Stimulated activated naive CD8-positive, alpha-beta T cell treated with anti-CD3 and anti-CD28 coated beads, Interleukin-15, Interleukin-2, amounts not matched to agents 100 ng/mL and 50 ng/mL, for 24 hours (primary cell): ENCODE data around the gene NECTIN4.
A peak's percentile ranks its signal among the peaks of the same experiment; 100 is the strongest.

Experiments
- H3K27ac Mint-ChIP-seq: one replicate; pipeline ENCODE4 v1.8.0; 2021; ENCODE audit warnings: mild to moderate bottlenecking, mixed read lengths
- H3K27me3 Mint-ChIP-seq: one replicate; pipeline ENCODE4 v1.8.0; 2021; ENCODE audit warnings: mixed read lengths
- H3K36me3 Mint-ChIP-seq: one replicate; pipeline ENCODE4 v1.8.0; 2021; ENCODE audit warnings: low read depth, mixed read lengths
- H3K4me1 Mint-ChIP-seq: one replicate; pipeline ENCODE4 v1.8.0; 2021; ENCODE audit warnings: low read depth, mixed read lengths
- H3K4me3 Mint-ChIP-seq: one replicate; pipeline ENCODE4 v1.8.0; 2021; ENCODE audit warnings: mild to moderate bottlenecking, mixed read lengths
- H3K9me3 Mint-ChIP-seq: one replicate; pipeline ENCODE4 v1.8.0; 2021; ENCODE audit warnings: mixed read lengths

NECTIN4 gene

GRCh38 chr1:161094481-161094880, 5.1 kb upstream of the NECTIN4 start:
- Mint-ChIP-seq H3K4me3 (no peak overlapping the region), H3K27me3 (no peaks in the 10 kb centered on the region), H3K36me3 (peaks cover under 1% of the 10 kb centered on the region), H3K4me1 (peaks cover 74% of the 10 kb centered on the region), H3K9me3 (no peaks in the 10 kb centered on the region), H3K27ac (no peak overlapping the region)

- Mint-ChIP-seq H3K4me3 (peak overlapping the region; percentile 21), H3K27me3 (no peaks in the 10 kb centered on the region), H3K4me1 (peaks cover 61% of the 10 kb centered on the region), H3K9me3 (no peaks in the 10 kb centered on the region), H3K36me3 (no peaks in the 10 kb centered on the region), H3K27ac (peak overlapping the region; percentile 16)
Observed at GRCh38 chr1:161092621-161093028, 3.3 kb upstream of the NECTIN4 start.

DNA sequence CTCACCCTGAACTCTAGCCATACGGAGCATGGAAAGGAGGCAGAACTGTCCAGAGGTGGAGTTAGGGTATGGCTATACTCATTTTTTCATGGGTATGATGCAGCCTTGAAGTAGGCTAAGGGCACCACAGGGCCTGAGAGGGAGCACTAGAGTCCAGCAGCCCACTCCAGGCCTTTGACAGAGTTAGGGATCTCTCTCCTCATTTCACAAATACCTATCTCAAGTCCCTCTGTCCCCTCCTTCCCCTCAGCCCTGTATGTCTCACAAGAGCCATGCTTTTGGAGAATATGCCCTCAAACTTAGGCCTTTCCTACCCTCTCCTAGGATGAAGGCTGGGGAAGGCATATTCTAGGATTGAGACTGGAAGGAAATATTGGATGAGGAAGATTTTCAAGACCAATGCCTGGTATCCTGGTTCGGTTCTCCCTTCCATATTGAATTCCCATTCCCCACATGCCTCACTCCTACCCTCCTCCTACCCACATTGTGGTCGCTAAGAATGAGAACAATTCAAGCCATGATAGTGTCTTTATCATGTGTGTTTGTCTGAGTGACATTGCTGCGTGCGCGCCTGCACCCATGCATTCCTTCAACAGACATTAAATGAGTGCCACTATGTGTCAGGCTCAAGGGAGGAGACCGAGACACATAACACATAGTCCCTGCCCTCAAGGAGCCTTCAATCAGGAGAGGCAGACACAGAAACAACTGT, 2.6 kb upstream of the NECTIN4 start:
- H3K9me3 Mint-ChIP-seq: no peaks in the 10 kb centered on the region
- H3K27ac Mint-ChIP-seq: no peak overlapping the region
- no peak overlapping the region for H3K4me3 Mint-ChIP-seq
- no peaks in the 10 kb centered on the region for H3K27me3 Mint-ChIP-seq
- H3K4me1 Mint-ChIP-seq: peaks cover 54% of the 10 kb centered on the region
- no peaks in the 10 kb centered on the region for H3K36me3 Mint-ChIP-seq

DNA sequence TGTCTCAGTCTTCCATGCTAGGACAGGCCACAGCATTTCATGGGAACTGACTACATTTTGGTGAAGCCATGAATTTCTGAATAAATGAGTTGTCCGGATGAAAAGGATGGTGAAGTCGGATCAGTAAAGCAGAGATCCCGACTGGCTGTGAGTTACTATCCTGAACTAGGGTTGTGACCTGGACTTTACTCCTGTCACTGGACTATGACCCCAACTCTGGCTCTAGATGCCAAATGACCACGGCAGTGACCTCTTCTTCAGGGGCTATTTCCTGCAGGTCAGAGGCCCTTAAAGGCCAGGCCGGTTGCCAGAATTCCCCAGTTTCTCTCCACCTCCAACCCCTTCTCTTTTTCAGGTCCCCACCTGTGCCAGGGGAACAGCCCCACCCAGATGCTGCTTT, 1.7 kb upstream of the NECTIN4 start:
- peaks cover 45% of the 10 kb centered on the region for H3K4me1 Mint-ChIP-seq
- H3K4me3 Mint-ChIP-seq: no peak overlapping the region
- H3K27ac Mint-ChIP-seq: peak overlapping the region; percentile 7
- H3K27me3 Mint-ChIP-seq: no peaks in the 10 kb centered on the region
- H3K9me3 Mint-ChIP-seq: no peaks in the 10 kb centered on the region
- no peaks in the 10 kb centered on the region for H3K36me3 Mint-ChIP-seq

GRCh38 chr1:161090617-161091016, 1.3 kb upstream of the NECTIN4 start:
- H3K27me3 Mint-ChIP-seq: no peaks in the 10 kb centered on the region
- no peaks in the 10 kb centered on the region for H3K36me3 Mint-ChIP-seq
- peak overlapping the region; percentile 7 for H3K27ac Mint-ChIP-seq
- peaks cover 41% of the 10 kb centered on the region for H3K4me1 Mint-ChIP-seq
- no peak overlapping the region for H3K4me3 Mint-ChIP-seq
- no peaks in the 10 kb centered on the region for H3K9me3 Mint-ChIP-seq

DNA sequence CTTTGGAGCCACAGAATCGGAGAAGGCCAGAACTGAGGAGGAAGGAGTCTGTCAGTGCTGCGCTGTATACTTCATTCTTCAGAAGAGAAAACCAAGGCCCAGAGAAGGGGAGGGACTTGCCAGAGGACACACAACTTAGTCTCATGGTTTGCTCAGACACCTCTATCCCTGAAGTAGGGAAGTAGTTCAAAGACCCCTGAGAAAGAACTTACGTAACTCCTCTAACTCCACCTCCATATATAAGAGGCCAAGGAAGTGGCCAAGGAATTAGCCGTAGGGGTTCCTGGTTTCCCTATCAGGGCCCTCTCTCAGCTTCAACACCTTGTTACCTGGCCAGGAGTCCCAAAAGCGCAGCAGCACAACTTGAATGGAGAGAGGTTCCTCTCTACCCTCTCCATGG, 580 bp upstream of the NECTIN4 start:
- Mint-ChIP-seq H3K4me3 (no peak overlapping the region), H3K27me3 (no peaks in the 10 kb centered on the region), H3K36me3 (no peaks in the 10 kb centered on the region), H3K4me1 (peaks cover 40% of the 10 kb centered on the region), H3K9me3 (no peaks in the 10 kb centered on the region), H3K27ac (no peak overlapping the region)

DNA sequence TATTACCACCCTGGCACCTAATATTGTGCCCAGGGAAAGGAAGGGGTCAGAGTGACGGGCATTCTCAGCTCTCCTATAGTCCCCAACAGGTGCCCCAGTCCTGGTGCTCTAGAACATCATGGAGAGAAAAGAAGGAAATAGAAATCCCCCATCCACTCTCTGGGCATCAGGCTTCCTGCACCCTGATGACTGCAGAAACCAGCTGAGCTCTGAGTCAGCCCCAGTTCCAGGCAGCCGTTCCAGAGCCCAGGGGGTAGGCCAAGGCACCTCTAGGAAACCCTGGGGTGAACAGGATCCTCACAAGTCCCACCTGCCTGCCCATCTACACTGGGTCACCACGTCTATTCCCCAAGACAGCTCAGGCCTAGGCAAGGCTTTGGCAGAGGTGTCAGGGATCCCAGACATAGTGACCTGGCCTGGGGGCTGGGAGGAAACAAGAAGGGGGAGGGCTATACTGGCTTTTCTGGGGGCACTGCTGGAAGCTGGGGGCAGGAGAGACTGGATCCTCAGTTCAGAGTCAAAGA, 709 bp downstream of the NECTIN4 start:
- no peaks in the 10 kb centered on the region for H3K27me3 Mint-ChIP-seq
- no peaks in the 10 kb centered on the region for H3K36me3 Mint-ChIP-seq
- H3K4me3 Mint-ChIP-seq: no peak overlapping the region
- no peak overlapping the region for H3K27ac Mint-ChIP-seq
- H3K9me3 Mint-ChIP-seq: no peaks in the 10 kb centered on the region
- H3K4me1 Mint-ChIP-seq: peaks cover 36% of the 10 kb centered on the region

GRCh38 chr1:161086457-161086856, 2.9 kb downstream of the NECTIN4 start:
- Mint-ChIP-seq H3K4me1 (peaks cover 14% of the 10 kb centered on the region), H3K27me3 (no peaks in the 10 kb centered on the region), H3K9me3 (no peaks in the 10 kb centered on the region), H3K4me3 (no peak overlapping the region), H3K36me3 (no peaks in the 10 kb centered on the region), H3K27ac (no peak overlapping the region)

GRCh38 chr1:161085165-161085564, 4.2 kb downstream of the NECTIN4 start:
- peaks cover 8% of the 10 kb centered on the region for H3K4me1 Mint-ChIP-seq
- no peaks in the 10 kb centered on the region for H3K36me3 Mint-ChIP-seq
- H3K9me3 Mint-ChIP-seq: no peaks in the 10 kb centered on the region
- no peaks in the 10 kb centered on the region for H3K27me3 Mint-ChIP-seq
- no peak overlapping the region for H3K27ac Mint-ChIP-seq
- no peak overlapping the region for H3K4me3 Mint-ChIP-seq

DNA sequence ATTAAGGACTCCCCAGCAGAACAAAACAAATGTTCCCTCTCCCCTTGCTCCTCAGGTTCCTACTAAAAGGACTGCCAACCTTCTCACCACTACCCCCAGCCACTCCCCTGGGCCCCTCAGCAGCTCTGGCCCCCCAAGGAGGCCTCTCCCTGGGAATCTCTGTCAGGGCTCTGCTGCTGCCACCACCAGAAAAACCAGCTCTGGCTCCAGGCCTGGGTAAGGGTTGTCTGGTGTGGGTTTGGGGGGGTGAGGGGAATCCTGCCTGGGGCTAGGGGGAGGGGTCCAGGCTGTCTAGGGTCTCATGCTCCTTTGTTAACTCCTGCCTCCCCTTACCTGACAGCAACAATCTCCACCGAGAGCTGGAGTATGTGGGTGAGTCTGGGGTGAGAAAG, 4.8 kb downstream of the NECTIN4 start:
- no peak overlapping the region for H3K4me3 Mint-ChIP-seq
- no peaks in the 10 kb centered on the region for H3K36me3 Mint-ChIP-seq
- no peaks in the 10 kb centered on the region for H3K27me3 Mint-ChIP-seq
- H3K9me3 Mint-ChIP-seq: no peaks in the 10 kb centered on the region
- H3K27ac Mint-ChIP-seq: peak overlapping the region; percentile 52
- H3K4me1 Mint-ChIP-seq: peaks cover 7% of the 10 kb centered on the region

- Mint-ChIP-seq H3K9me3 (no peaks in the 10 kb centered on the region), H3K27ac (no peak overlapping the region), H3K27me3 (no peaks in the 10 kb centered on the region), H3K36me3 (no peaks in the 10 kb centered on the region), H3K4me1 (peaks cover 7% of the 10 kb centered on the region), H3K4me3 (no peak overlapping the region)
Observed at GRCh38 chr1:161083748-161084596, 5.4 kb downstream of the NECTIN4 start.

GRCh38 chr1:161082996-161083747, 6.2 kb downstream of the NECTIN4 start:
- Mint-ChIP-seq H3K4me3 (no peak overlapping the region), H3K36me3 (no peaks in the 10 kb centered on the region), H3K27ac (no peak overlapping the region), H3K4me1 (peaks cover 7% of the 10 kb centered on the region), H3K27me3 (no peaks in the 10 kb centered on the region), H3K9me3 (no peaks in the 10 kb centered on the region)

DNA sequence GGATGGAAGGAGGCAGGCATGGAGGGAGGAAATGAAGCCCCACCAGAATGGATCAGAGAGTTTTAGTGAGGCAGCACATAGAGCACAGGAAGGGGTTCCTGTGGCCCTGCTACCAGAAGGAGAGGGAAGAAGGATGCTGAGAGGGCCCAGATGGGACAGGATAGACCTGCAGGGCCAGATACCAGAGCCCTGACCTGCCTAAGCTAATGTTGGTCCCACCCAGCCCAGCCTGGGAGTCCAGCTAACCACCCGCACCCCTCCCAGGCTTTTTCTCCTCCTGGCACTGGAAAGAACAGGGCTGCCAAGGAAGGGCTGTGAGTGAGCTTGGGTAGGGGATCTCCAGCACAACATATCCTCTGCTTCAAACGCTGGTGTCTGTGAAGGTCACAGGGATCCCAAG, 6.9 kb downstream of the NECTIN4 start:
- Mint-ChIP-seq H3K9me3 (no peaks in the 10 kb centered on the region), H3K36me3 (no peaks in the 10 kb centered on the region), H3K4me1 (peaks cover 7% of the 10 kb centered on the region), H3K27me3 (no peaks in the 10 kb centered on the region), H3K27ac (no peak overlapping the region), H3K4me3 (no peak overlapping the region)

DNA sequence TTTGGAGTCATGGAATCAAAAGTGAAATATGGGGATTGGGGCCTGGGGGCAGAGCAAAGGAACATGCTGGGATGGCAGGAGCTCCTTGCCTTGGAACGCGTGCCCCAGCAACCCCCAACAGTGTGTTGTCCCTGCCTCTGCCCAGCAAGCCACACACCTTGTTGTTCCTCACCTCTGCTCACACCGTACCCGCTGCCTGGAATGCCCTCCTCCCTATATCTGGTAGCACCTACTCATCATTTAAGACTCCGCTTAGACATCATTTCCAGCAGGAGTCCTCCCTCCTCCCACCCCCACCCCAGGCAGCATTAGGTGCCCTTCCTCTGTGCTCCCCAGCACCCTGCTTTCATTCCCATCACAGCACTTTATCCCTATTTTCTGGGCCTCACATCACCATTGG, 7.8 kb downstream of the NECTIN4 start:
- no peaks in the 10 kb centered on the region for H3K27me3 Mint-ChIP-seq
- H3K4me1 Mint-ChIP-seq: peaks cover 7% of the 10 kb centered on the region
- no peak overlapping the region for H3K27ac Mint-ChIP-seq
- no peaks in the 10 kb centered on the region for H3K9me3 Mint-ChIP-seq
- no peak overlapping the region for H3K4me3 Mint-ChIP-seq
- H3K36me3 Mint-ChIP-seq: no peaks in the 10 kb centered on the region
